Measurements from ENCODE around the gene JUNB.

JUNB gene

DNA sequence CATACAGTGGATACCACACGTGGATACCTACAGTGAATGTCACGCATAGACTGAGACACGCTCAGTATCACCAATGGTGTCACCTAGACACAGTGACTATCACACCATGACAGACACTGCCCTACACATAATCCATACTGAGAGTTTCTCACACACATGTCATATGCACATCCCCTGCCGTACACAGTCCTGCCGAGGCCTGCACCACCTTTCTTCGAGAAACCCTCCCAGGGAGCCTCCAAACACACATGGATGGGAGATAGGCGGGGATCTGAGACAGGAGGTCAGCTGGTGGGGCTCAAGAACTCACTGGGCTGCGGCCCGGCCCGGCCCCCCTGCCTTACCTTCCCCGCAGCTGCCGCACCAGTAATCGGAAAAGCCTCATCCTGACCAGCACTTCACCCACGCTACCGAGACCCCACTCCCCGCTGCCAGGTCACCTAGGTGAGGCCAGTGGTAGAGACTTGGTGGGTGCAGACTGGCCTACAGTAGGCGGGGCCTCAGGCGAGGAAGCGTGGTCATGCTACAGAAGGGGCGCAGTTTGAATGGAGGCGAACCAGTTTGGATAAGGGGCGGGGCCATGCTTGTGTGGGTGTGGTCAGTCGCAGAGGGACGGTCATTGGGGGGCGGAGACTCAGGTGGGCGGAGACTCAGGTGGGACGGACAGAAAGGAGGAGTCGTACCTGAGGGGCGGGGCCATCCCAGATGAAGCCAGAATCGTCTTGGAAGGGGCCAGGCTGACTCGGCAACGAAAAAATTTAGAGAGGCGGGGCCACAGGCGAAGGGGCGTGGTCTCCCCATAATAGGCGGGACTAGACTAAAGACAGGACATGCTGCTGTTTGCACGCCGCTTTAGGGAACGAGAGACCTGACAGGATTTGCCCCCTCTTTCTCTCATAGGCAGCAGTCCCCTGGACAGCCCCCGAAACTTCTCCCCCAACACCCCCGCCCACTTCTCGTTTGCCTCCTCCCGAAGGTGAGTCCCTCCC, 49.1 kb downstream of the JUNB start:
- in situ Hi-C loops (cut with MboI; ENCODE audit: low sequenced_read_pairs) = no loop called here

DNA sequence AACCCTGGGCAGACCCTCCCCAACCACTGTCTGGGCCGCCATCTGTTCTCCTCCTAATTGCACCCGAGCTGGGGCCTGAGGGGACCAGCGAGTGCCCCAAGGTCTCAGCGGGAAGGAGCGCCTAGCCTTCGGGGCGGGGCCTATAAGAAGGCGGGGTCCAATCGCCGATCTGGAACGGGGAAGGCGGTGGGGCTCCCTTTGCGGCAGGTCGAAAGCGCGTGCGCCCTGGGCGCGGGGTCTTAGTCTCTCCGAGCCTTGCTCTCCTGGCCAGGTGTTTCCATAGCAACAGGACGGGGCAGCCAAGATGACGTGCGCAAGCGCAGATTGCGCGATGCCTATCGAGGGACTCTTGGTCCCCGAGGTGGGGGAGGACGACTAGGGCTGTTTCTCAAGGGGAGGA, 49.8 kb downstream of the JUNB start:
- in situ Hi-C loops (cut with MboI; ENCODE audit: low sequenced_read_pairs) = no loop called here

DNA sequence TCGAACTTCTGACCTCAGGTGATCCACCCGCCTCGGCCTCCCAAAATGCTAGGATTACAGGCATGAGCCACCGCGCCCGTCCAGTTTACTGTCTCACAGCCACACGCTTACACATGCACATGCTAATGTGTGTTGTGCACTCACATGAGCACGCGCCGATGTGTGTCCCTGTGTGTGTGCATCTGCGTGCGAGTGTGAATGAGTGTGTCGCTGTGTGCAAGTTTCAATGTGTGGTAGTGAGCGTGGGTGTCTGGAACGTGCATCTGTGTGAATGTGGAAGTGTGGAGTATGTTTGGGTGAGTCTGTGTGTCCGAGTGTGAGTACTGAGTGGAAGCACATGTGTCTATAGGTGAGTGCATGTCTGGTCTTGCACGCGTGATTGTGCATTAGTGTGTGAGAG, 51.2 kb downstream of the JUNB start:
- in situ Hi-C loops (cut with MboI; ENCODE audit: low sequenced_read_pairs) = no loop called here

All from HL-60/S4 treated with phorbol 12-myristate 13-acetate at 8.2 ng/mL for 4 days and 3 days (cell line).